Measurements from ENCODE around the gene ABCA1.
"Not testable (repeated sequence)": the region's sequence is repeated elsewhere in the genome, so short reads cannot be mapped to it uniquely, and the experiment has no call there.

The ABCA1 gene

DNA sequence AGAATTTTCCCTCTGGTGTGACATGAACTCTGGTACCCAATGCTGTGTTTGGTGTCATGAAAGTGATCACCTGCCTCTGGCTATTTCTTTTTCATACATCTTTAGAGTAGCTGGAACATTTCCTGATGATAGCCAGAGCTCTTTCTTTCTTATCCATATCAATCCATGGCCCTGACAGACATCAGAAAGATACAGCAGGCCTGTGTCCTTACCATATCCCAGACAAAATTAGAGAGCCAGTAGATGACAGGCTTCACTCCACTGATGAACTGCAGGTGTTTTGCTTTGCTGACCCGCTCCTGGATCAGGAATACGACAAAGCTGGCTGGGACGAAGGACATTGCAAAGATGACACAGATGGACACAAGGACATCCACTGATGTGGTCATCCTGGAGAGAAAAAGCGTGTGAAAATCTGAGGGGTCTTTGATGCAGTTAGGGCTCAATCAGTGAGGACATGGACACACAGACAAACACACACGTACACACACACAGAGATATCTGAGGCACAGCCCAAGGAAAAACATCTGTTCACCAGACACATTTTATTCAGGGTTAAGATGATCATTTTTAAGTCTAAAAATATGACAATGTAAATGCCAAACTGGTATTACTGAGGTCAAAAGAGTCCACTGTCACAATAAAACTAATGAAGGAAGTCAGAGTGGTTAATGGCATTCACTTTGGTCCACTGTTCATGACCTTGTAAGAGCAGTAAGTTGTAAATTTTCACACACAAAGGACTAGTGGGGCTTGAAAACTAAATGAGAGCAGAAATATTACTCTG is 129.6 kb downstream of the ABCA1 start:
- DNase-seq, result no peak

DNA sequence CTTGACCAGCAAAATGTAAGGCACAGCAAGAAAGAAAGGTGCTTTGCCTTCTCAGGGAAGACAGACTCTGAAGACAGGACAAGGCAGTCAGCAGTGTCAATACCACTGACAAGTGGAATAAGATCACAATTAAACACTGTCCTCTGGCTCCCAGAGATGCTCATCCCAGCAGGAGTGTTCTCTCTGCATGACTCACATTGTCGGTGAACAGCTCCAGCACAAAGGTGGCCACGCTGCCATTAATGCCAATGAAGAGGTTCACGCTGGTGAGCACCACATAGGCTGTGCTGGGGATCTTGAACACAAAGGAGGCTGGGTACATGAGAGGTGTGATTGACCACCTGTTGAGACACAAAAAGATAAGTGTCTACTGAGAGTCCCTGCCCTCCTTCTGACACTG is 132.1 kb downstream of the ABCA1 start:
- no peak for DNase-seq

DNA sequence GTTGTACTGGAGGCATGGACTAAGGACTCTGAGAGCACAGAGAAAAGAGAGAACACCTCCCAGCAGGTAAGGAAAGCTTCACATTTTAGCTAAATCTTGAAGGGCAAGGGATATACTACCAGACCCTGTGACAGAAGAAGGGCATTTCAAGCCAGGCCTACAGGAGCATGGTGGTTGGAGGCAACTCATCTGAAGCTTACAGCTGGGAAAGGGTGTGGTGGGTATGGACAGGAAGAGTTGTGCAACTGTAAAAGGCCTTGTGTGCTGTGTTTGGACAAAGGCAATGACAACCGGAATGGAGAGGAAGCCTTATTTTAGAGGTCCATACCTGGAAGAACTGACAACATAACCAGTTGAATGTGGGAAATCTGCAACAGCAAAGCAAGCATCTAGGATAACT is 132.9 kb downstream of the ABCA1 start:
- no peak for DNase-seq

DNA sequence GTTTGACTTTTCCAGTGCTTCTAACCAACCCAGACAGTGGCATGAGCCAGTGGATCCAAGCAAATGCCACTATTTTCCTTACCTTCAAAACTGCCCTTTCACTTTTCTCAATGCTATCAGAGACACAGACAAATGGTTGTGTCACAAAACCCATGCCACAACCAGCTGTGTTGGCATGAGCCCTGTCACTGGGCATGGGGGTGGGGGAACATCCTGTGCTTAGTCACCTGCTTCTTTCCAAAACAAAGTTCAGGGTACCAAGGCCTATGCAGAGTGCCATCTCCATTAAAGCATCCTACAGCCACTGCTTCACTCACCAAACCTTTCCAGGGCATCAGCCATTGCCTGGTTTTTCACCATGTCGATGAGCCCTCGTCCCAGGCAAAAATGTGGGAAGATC is 133.9 kb downstream of the ABCA1 start:
- no peak for DNase-seq

DNA sequence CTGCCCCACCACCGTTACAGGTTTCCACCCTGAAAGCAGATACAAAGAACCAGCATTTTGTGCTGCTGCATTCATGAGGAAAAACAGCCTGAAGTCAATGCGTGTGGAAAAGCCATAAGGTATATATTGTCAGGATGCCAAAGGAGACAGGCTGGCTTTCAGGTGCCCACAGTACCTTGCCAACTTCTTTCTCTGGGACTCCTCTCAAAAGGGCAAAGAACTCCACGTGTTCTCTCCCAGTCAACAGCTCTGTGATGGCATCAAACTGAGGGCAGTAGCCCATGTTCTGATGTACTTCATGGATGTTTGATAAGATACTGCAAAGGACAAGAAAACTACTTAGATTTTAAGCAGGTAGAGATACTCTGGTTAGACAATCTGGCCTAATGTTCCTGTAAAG is 139.7 kb downstream of the ABCA1 start:
- DNase-seq, result no peak

DNA sequence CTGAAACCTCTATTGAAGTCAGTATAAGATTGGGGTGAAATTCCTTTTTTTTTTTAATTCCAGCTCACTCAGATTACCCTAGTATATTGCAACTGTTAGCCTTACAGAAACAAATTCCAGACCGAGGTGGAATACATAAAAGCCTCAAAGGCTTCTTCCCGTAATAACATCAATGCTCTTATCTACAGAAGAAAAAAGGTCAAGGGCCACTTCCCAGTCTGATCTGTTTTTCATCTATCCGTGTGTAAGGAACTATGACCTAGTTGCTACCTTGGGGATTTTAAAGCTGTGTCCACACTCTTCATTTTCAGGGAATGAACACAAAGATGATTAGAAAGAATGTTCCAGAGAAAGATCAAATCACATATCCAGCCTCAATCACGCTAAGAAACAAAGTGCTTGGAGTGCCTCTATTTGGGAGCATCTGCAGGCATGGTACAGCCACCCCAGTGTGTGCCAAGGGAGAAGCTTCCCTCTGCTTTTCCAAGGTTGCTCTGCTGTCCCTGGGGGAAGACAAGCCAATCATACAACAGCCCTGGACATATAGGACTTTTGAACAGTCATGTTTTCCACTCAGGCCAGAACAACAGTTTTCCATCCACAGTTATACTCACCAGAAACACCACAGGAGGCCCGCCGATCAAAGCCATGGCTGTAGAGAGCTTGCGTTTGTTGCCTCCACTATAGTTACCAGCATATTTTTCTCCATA is 140.5 kb downstream of the ABCA1 start:
- DNase-seq, result no peak

DNA sequence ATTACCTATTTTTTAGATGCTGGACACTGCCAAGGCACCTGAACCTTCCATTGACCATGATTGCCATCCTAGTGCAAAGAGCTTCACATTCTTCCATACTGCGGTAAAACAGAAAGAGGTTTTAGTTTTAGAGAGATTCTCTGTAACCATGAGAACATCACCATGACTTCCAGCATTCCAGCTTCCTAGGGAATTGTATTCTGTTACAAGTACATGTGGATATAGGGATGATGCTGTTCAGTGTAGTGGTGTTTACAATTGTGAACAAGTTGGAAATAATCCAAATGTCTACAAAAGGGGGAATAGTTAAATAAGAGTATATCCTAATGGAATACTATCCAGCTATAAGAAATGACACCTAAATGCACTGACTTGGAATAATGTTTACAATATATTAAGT is 141.7 kb downstream of the ABCA1 start:
- DNase-seq, result no peak

DNA sequence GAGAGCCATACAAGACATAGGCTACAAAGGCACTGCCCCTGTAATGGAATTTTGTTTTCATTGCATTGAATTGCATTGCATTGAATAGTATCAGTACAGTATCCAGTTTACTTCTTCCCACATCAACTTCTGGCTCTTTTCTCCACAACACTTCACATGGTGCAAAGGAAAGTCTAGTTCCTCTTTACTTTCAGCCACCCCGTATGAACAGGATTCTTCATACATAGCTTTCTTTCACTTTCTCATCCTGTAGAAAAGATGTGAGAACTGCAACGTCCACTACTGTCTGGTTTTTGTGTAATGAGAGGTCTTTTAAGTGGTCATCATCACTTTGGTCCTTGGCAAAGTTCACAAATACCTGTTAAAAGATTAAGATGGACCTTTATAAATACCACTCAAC is 143.9 kb downstream of the ABCA1 start:
- DNase-seq, result no peak

DNA sequence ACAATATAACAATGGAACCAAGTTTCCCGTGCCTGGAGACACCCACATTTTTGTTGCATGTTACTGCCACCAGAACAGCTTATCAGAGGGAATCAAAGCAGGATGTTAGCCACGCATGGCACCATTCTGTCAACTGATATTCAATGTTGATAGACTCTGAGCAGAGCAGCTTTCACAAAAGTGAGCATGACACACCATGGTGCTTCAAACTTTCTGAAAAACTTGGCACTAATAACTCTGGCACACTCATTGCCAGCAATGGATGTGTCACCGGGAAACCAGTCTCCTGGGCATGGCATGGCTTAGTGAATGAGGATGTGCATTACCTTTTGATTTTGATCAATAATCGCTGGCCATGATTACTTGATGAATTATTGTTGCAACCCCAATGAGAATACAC is 144.4 kb downstream of the ABCA1 start:
- no peak for DNase-seq

DNA sequence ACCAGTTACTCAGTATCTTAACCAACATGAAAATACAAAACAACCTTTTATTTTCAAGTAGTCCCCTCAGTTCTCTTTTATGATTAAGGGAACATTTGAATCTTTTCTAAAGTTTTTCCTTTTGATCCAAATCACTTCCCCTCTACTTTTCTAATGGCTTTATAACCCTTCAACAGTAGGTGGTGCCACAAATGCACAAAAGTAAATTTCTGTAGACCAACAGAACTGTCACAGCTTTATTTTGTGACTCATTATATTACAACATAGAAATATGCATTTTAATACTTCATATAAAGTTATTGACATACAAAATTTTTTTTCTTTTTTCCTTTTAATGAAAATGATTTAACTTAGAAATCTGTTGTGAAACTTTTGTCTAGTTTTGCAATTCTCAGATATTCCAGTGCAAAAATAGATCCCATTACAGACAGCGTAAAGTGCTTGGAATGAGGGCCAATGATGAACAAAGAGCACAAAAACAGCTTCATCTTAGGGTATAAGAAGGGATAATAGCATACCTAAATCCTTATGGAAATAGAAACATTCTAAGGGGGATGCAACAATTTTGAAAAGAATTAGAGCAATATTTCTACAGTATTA is 147.1 kb downstream of the ABCA1 start:
- DNase-seq, result no peak

DNA sequence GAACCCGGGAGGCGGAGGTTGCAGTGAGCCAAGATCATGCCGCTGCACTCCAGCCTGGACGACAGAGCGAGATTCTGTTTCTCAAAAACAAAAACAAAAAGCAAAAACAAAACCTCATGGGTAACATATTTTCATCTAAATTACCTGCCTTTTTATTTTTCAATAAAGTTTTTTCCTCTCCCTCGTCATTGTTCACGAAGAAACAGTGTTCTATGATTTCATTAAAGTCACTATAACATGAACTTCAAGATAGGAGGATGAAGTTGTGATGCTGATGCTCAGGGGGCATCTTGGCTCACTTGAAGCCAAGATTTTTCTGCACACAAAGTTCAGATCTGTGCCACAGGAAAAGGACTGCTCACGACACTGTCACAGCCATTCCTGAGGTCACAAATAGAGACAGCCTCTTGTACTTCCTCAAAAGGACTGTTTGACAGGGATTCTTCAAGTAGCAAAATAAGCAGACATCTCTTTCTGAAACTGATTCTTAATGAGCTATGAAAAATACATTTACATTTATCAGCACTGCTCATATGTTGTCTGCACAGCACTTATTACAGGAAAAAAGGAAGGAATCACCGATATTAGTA is 147.9 kb downstream of the ABCA1 start:
- no peak for DNase-seq

DNA sequence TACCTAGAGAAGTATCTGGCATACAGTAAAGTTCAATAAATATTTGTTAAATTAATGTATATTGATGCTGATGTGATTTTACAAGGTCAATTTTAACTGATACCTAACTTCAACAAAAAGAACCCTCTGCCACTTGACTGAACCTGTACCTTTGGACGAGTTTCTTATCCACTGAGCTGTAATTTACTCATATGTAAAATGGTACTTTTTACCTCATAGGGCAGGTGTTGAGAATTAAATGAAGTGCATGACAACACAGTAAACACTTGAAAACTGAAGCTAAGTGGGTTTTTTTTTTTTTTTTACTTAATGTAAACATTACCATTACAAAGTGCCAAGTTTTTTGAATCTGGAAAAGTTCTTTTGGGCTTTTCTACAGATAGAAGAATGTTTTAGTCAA is 148.6 kb downstream of the ABCA1 start:
- no peak for DNase-seq

DNA sequence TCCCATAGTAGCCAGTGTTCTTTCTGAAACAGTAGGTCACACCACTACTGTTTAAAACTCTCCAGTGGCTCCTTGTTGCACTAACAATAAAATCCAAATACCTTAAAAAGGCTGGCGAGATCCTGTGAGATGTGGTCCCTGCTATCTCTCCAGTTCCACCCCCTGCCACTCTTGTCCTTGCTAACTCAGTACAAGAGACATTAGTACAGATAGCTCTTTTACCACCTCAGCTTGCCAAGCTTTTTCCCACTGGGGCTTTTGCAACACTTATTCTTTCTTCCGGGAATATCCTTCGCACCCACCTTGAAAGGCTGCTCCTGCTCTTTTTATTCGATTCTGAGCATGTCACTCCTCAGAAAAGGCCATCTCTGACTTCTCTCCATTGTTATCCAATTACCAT is 149.2 kb downstream of the ABCA1 start:
- DNase-seq, result no peak

DNA sequence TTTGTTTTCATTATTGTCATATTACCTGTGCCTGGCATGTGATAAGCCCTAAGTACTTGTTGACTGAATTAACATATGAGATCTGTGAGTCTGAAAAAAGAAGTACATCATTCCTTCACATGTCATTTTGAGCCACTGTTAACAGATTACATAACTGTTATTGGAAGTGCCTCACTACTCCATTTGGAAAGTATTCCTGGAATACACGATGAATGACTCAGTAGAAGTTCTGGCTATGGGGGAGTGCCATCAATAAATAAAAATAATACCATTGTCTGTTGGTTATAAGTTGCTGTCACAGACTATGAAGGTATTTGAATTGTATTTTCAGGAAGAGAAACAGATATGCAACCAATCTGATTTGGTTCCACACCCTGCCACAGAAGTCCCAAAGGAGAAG is 151.2 kb downstream of the ABCA1 start:
- DNase-seq, result no peak

DNA sequence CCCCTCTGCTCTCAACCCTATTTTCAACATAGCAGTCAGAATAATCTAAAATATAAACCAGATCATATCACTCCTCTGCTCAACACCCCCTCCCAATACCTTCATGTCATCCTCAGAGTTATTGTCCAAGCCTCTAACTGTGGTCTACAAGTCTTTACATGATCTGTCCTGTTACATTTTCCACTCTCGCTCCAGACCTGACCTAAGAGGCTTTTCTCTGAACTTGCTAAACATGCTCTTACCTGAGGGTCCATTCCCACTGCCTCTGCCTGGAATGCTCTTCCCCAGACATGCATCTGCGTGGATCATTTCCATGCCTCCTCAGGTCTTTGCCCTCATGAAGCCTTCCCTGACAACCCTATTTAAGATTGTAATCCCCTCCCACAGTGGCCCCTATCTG is 152.0 kb downstream of the ABCA1 start:
- DNase-seq, result no peak

DNA sequence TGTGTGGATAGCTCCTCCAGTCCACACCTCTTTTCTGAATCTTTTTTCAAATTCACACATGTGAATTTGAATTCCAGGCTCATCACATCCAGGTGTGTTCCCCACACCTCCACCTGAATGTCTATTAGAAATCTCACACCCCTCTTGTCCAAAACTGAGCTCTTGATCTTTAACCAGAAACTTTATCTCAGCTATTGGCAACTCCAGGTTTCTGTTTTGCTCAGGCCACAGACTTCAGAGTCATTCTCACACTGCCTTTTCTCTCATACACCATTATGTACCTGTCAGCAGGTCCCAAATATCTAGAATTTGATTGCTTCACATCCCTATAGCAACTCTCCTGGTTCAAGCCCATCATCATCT is 152.4 kb downstream of the ABCA1 start:
- DNase-seq, result no peak

DNA sequence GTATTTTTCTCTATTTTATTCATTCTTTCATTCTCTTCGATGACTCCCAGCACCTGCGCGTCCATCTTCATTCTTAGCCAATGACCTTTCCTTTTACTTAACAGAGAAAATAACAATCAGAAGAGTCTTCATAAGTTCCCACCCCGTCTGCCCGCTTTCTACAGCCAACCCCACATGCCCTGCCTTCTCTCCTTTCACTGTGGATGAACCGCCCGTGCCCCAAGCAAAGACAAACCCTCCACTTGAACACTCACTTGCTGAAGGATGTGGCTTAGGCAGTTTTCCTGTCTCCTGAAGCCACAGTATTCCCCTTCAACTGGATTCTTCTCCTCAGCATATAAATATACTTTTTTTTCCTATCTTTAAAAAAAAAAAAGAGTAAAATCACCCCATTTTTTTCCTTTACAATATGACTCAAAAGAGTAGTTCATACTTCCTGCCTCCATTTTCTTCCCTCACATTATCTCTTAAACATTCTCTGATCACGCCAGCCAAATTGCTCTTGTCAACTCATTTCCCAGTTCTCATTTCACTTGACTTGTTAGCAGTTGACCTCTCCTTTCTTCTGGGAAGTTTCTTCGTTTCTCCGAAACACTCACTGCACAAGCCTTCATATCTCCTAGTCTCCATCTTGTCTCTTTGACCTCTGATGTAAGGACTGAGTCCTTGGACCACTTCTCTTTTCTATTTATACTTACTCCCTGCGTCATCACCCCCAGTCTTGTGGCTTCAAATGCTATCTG is 153.0 kb downstream of the ABCA1 start:
- DNase-seq, result no peak

DNA sequence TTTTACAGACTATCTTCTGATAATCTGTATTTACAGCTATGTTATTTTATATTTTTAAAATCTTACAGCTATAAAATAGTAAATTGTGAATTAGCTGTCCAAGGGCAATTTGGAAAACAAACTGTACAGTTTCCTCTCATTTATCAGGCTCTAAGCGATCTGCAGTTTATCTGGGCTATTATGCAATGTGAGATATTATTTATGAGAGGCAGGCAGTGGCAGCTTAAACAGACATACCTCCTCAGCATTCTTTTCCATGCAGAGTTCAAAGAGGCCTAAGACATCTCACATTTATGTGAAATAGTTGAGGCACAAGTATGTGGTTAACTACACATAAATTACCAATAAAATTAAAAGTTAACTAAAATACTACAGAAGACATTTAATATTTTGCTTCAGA is 153.8 kb downstream of the ABCA1 start:
- no peak for DNase-seq

DNA sequence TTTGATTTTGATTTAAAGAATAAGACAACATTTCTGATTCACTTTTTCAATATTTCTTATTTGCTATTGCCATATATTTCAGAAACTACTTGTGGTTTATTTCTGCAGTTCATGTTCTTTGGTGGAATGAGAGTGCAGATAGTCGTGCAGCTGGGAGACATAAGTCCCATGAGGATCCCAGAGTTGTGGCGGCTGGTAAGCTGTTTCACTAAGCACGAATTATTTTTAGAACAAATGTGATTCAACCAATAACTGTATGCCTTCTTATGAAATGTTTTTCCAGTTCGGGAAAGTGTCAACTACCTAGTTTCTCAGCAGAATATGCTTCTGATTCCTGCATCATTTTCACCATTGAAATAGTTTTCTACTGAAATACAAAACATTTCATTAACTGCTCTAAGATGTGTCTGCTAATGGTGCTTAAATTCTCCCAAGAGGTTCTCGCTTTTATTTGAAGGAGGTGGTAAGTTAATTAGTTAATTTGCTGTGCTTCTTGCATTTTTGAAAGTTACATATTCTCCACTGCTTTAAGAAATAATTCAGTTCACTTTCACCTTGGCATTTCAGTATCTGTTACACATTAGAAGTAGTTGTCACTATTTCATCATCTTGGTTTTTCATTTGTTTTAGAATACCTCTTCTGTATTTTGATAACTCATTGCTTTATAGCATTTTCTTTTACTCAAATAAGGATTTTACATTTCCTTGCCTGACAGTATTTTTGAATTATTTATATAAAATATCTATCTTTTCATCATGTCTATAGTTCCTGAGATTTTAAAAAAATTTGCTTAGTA is 155.0 kb downstream of the ABCA1 start:
- DNase-seq, result no peak

DNA sequence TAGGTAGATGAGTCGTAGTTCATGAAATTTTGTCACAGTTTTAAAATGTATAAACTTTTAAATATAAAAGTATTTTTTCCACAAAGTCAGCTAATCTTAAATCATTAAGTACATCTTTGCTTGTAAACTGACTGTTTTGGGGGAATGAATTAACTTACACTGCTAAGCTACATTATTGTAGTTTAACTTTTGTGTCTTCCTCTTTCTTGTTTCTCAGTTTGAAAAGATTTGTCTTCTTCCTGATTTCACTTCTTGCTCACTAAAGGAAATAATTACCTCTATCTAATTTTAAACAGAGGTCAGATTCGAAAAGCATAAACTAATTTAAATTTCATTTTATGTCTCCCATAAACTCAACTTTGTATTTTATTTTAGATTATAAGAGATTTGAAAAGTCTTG is 158.3 kb downstream of the ABCA1 start:
- DNase-seq, result no peak

DNA sequence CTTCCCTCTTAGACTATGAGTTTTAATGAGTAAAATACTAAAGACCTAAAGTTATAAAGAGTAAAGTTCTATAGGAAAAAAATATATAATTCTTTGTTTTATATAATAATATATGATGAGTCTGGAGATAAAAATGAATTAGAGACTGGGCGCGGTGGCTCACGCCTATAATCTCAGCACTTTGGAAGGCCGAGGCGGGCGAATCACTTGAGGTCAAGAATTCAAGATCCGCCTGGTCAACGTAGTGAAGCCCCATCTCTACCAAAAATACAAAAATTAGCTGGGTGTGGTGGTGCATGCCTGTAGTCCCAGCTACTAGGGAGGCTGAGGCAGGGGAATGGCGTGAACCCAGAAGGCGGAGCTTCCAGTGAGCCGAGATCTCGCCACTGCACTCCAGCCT is 158.9 kb downstream of the ABCA1 start:
- DNase-seq, result not testable (repeated sequence)

Measured in hypothalamus (tissue), 51 donors.